GM12891 (cell line): ENCODE measurements around the gene CBX2.

Experiments
- PAX5 ChIP-seq: IDR thresholded peaks from 2 replicates; pipeline ENCODE4 v1.6.1; 2011; ENCODE audit warnings: low read length, moderate library complexity, mild to moderate bottlenecking; ENCODE audit not compliant: insufficient read depth, severe bottlenecking
- POLR2A ChIP-seq: IDR thresholded peaks from 2 replicates; pipeline ENCODE4 v1.6.1; 2011; ENCODE audit warnings: low read depth, low read length, control low read depth
- TAF1 ChIP-seq: IDR thresholded peaks from 2 replicates; pipeline ENCODE4 v1.6.1; 2011; ENCODE audit warnings: low read depth, low read length, control low read depth

DNA sequence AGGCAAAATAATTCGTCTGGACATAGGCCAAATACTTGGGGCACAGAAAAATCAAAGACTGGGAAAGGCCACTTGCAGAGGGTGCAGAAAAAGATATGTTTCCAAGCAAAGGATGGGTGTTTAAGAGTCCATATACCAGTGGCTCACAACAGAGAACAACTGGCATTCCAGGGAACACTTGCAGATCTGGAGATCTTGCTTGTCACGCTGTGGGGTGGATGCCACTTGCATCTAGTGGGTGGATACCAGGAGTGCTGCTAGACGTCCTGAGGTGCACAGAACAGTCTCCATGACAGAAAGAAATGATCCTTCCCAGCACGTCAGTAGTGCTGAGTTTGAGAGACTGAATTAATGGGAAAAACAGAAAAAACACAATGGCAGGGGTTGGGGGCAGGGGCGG lies 10.5 kb downstream of the CBX2 start:
- TF ChIP-seq POLR2A (no peak), TAF1 (no peak), PAX5 (no peak)
